MCF 10A (cell line): Measurements from ENCODE around the gene SORL1. TPM values are rescaled to one million over a fixed set of nuclear protein-coding genes. Genes with fewer than 3 reads are reported as not detected.
"Not testable (repeated sequence)": the region's sequence is repeated elsewhere in the genome, so short reads cannot be mapped to it uniquely, and the experiment has no call there.

Source experiments
- BruUV-seq: library from RNA; stranded (reverse); fragments of 400-500 nt; replicated peaks from 2 replicates; lab custom pipeline; 2021; lab: Mats Ljungman, UMichigan
- CTCF ChIA-PET: fragments of 300-600 bp; sonication (Branson Sonifier 250); formaldehyde crosslinking; extraction: SDS; loops from one replicate; lab custom pipeline; 2021; ENCODE audit warnings: antibody characterized with exemption, inconsistent platforms; lab: Yijun Ruan, JAX
- POLR2A ChIA-PET: fragments of 300-600, 350-650 bp; sonication (Branson Sonifier 250); formaldehyde crosslinking; extraction: SDS; loops from one replicate; lab custom pipeline; 2020; ENCODE audit warnings: antibody characterized with exemption, inconsistent platforms; lab: Yijun Ruan, JAX
- DNase-seq: peaks from one replicate; pipeline ENCODE4 v3.0.0-alpha.2; 2018; ENCODE audit not compliant: unreplicated experiment
- H3K27ac Mint-ChIP-seq: one replicate; pipeline ENCODE4 v1.8.0; 2022; ENCODE audit warnings: mild to moderate bottlenecking, low read depth, mixed read lengths; ENCODE audit not compliant: unreplicated experiment
- H3K27me3 Mint-ChIP-seq: one replicate; pipeline ENCODE4 v1.8.0; 2022; ENCODE audit warnings: mixed read lengths; ENCODE audit not compliant: insufficient read depth, unreplicated experiment
- H3K36me3 Mint-ChIP-seq: one replicate; pipeline ENCODE4 v1.8.0; 2022; ENCODE audit warnings: mild to moderate bottlenecking, moderate library complexity, mixed read lengths; ENCODE audit not compliant: insufficient read depth, unreplicated experiment
- H3K4me1 Mint-ChIP-seq: one replicate; pipeline ENCODE4 v1.8.0; 2022; ENCODE audit warnings: mixed read lengths; ENCODE audit not compliant: insufficient read depth, unreplicated experiment
- H3K4me3 Mint-ChIP-seq: one replicate; pipeline ENCODE4 v1.8.0; 2022; ENCODE audit warnings: mild to moderate bottlenecking, moderate library complexity, mixed read lengths; ENCODE audit not compliant: unreplicated experiment
- H3K9me3 Mint-ChIP-seq: one replicate; pipeline ENCODE4 v1.8.0; 2022; ENCODE audit warnings: mixed read lengths; ENCODE audit not compliant: unreplicated experiment
- CTCF ChIP-seq: fragments of 200-600 bp; IDR thresholded peaks from one replicate; pipeline ENCODE4 v1.8.0; 2022; ENCODE audit warnings: antibody characterized with exemption, mild to moderate bottlenecking; ENCODE audit not compliant: unreplicated experiment
- intact Hi-C: fragments of 100-400 bp; cut with micrococcal nuclease; formaldehyde crosslinking; loops from 2 replicates; pipeline ENCODE4 v1.14.1; 2022
- total RNA-seq: library from RNA; stranded (reverse); gene quantifications from 2 replicates; pipeline ENCODE4 v1.2.3, GENCODE V29; 2022

SORL1 gene
- total RNA-seq, 1 experiment from 2014 or later, result 5.9 TPM

- no peaks in the 10 kb centered on the region for H3K27me3 Mint-ChIP-seq
- no peaks in the 10 kb centered on the region for H3K9me3 Mint-ChIP-seq
- intact Hi-C loops, result no loop called here
- H3K27ac Mint-ChIP-seq, result no peak overlapping the region
- no peaks in the 10 kb centered on the region for H3K36me3 Mint-ChIP-seq
- no peak overlapping the region for H3K4me3 Mint-ChIP-seq
- DNase-seq, result no peak
- POLR2A ChIA-PET, result no interaction called here
- CTCF ChIA-PET, result interaction anchor here (1.2 kb wide), 1 partner anchor 9 kb away, joined by 3 read pairs; no protein-coding TSS in a partner anchor
- TF ChIP-seq CTCF, result no peak
- BruUV-seq, result no TSS peak
- no peaks in the 10 kb centered on the region for H3K4me1 Mint-ChIP-seq
Observed at GRCh38 chr11:121499405-121499804, 47.3 kb downstream of the SORL1 start.

- CTCF ChIA-PET, result interaction anchor here (1.2 kb wide), 1 partner anchor 10 kb away, joined by 3 read pairs; no protein-coding TSS in a partner anchor
- TF ChIP-seq CTCF, result no peak
- Mint-ChIP-seq H3K4me1 (no peaks in the 10 kb centered on the region), H3K27ac (no peak overlapping the region), H3K36me3 (no peaks in the 10 kb centered on the region), H3K9me3 (no peaks in the 10 kb centered on the region), H3K27me3 (no peaks in the 10 kb centered on the region), H3K4me3 (no peak overlapping the region)
- POLR2A ChIA-PET, result no interaction called here
- intact Hi-C loops, result no loop called here
- BruUV-seq, result no TSS peak
- DNase-seq, result no peak
Observed at GRCh38 chr11:121500275-121500674, 48.2 kb downstream of the SORL1 start.

- no peak overlapping the region for H3K27ac Mint-ChIP-seq
- no TSS peak for BruUV-seq
- DNase-seq, result no peak
- no peaks in the 10 kb centered on the region for H3K36me3 Mint-ChIP-seq
- H3K4me1 Mint-ChIP-seq, result no peaks in the 10 kb centered on the region
- ChIA-PET CTCF (interaction anchor here (1.2 kb wide), 1 partner anchor 10 kb away, joined by 3 read pairs; no protein-coding TSS in a partner anchor), POLR2A (no interaction called here)
- no peak overlapping the region for H3K4me3 Mint-ChIP-seq
- intact Hi-C loops, result no loop called here
- no peaks in the 10 kb centered on the region for H3K27me3 Mint-ChIP-seq
- no peak for TF ChIP-seq CTCF
- no peaks in the 10 kb centered on the region for H3K9me3 Mint-ChIP-seq
Observed at GRCh38 chr11:121500717-121501116, 48.6 kb downstream of the SORL1 start.

GRCh38 chr11:121503051-121503450 is 50.9 kb downstream of the SORL1 start:
- Mint-ChIP-seq H3K4me1 (no peaks in the 10 kb centered on the region), H3K27me3 (no peaks in the 10 kb centered on the region), H3K36me3 (no peaks in the 10 kb centered on the region), H3K4me3 (no peak overlapping the region), H3K27ac (no peak overlapping the region), H3K9me3 (no peaks in the 10 kb centered on the region)
- TF ChIP-seq CTCF, result no peak
- CTCF ChIA-PET, result no interaction called here
- DNase-seq, result no peak
- POLR2A ChIA-PET, result no interaction called here
- BruUV-seq, result no TSS peak
- intact Hi-C loops, result no loop called here

GRCh38 chr11:121506237-121506636 is 54.1 kb downstream of the SORL1 start:
- H3K36me3 Mint-ChIP-seq, CTCF ChIA-PET, H3K27ac Mint-ChIP-seq, intact Hi-C loops, H3K9me3 Mint-ChIP-seq, DNase-seq, H3K4me3 Mint-ChIP-seq, H3K27me3 Mint-ChIP-seq, BruUV-seq, H3K4me1 Mint-ChIP-seq: not testable (repeated sequence)
- POLR2A ChIA-PET, result interaction anchor here (1.3 kb wide), 1 partner anchor 23 kb away, joined by 4 read pairs; no protein-coding TSS in a partner anchor
